Activated CD4-positive, alpha-beta memory T cell treated with anti-CD3 and anti-CD28 coated beads, Interleukin-2, amount 10 ng/mL, durations not matched to agents 7 days and 5 days (primary cell): ENCODE results near the gene NBPF20. TPM values are rescaled to one million over a fixed set of nuclear protein-coding genes. Genes with fewer than 3 reads are reported as not detected.
"Not testable (repeated sequence)": the region's sequence is repeated elsewhere in the genome, so short reads cannot be mapped to it uniquely, and the experiment has no call there.

ENCODE experiments used
- CTCF ChIA-PET: fragments of 350-600 bp; sonication (Branson Sonifier 250); formaldehyde crosslinking; loops from one replicate; lab custom pipeline; 2021; ENCODE audit warnings: antibody characterized with exemption, inconsistent platforms; lab: Charles Lee
- POLR2A ChIA-PET: fragments of 350-600 bp; sonication (Branson Sonifier 250); formaldehyde crosslinking; loops from one replicate; lab custom pipeline; 2021; ENCODE audit warnings: antibody characterized with exemption; lab: Charles Lee
- DNase-seq: peaks from one replicate; pipeline ENCODE4 v3.0.0-alpha.2; 2020
- H3K27ac Mint-ChIP-seq: one replicate; pipeline ENCODE4 v1.8.0; 2021; ENCODE audit warnings: mild to moderate bottlenecking, mixed read lengths
- H3K27me3 Mint-ChIP-seq: one replicate; pipeline ENCODE4 v1.8.0; 2021; ENCODE audit warnings: mixed read lengths
- H3K36me3 Mint-ChIP-seq: one replicate; pipeline ENCODE4 v1.8.0; 2021; ENCODE audit warnings: low read depth, mixed read lengths
- H3K4me1 Mint-ChIP-seq: one replicate; pipeline ENCODE4 v1.8.0; 2021; ENCODE audit warnings: mixed read lengths
- H3K4me3 Mint-ChIP-seq: one replicate; pipeline ENCODE4 v1.8.0; 2021; ENCODE audit warnings: mild to moderate bottlenecking, mixed read lengths
- H3K9me3 Mint-ChIP-seq: one replicate; pipeline ENCODE4 v1.8.0; 2021; ENCODE audit warnings: mixed read lengths
- total RNA-seq, 2 experiments: library from RNA; stranded (reverse); gene quantifications; one replicate each; pipeline ENCODE4 v1.2.3, GENCODE V29; 2021

Gene NBPF20
- total RNA-seq, 2 experiments from 2014 or later: 0.90 to 1.2 TPM

DNA sequence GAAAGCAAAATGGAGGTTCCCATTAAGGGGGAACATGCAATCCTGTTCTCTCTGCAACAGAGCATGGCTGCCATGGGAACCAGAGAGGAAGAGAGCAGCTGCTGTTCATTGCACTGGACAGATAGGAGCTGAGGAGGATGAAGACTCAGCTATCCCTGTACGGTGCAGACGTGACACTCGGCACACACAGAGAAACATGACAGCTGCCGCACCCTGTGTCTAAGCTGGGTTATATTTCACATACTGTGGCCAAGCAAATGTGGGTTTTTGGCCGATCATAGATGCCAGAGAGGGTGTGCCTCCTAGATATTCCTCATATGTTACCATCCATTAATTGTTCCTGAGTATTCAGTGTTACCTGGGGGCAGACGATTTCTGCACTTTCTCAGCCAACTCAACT lies 24.7 kb downstream of the NBPF20 start:
- DNase-seq, H3K4me1 Mint-ChIP-seq, H3K36me3 Mint-ChIP-seq, H3K4me3 Mint-ChIP-seq, H3K9me3 Mint-ChIP-seq, POLR2A ChIA-PET, CTCF ChIA-PET, H3K27me3 Mint-ChIP-seq, H3K27ac Mint-ChIP-seq: not testable (repeated sequence)

Other genes with a start within 250 kb of the NBPF20 start
- not detected for gene PPIAL4D, start 183.4 kb downstream of the NBPF20 start, total RNA-seq
- 10 to 100 TPM; 25.6 to 31.9 TPM for gene GPR89A, start 182.4 kb upstream of the NBPF20 start, total RNA-seq